ENCODE data around the gene TTC13.
A peak's percentile ranks its signal among the peaks of the same experiment; 100 is the strongest.

The TTC13 gene

DNA sequence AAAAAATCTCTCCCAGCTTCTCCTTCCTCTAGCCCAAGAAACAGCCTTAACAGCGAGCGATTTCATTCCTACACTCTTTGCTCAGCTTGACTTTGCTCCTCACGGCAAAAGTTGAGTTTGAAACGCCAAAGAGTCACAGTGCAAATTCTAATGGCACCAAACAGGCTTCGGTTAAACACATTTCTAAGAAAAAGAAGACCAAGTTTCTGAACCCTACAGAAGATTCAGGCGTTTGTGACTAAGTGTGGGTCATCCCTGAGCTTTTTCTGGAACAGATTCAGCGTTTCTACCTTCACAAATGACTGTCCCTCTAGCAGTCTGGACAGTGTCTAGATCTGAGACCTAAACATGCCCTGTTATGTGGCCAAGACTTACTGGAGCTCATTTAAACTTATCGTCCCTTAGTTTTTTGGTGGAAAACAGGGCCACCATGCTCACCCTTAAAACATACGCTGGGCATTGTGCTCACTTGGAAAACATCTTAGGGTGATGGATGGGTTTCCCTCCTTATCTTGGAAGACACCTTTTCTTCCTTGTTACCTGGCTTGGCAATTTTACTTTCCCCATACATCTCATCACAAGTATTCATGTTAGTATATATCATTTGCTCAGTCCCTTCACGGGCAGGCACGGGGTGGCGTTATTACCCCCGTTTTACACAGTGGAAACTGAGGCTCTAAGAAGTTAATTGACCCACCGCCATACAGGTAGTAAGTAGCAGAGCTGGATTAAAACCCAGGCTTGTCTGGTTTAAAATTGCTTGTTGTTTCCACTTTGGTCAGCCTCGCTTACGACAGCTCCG is 111.4 kb downstream of the TTC13 start:
- DNase-seq, result peak in 1 of 2 experiments; percentile 30

DNA sequence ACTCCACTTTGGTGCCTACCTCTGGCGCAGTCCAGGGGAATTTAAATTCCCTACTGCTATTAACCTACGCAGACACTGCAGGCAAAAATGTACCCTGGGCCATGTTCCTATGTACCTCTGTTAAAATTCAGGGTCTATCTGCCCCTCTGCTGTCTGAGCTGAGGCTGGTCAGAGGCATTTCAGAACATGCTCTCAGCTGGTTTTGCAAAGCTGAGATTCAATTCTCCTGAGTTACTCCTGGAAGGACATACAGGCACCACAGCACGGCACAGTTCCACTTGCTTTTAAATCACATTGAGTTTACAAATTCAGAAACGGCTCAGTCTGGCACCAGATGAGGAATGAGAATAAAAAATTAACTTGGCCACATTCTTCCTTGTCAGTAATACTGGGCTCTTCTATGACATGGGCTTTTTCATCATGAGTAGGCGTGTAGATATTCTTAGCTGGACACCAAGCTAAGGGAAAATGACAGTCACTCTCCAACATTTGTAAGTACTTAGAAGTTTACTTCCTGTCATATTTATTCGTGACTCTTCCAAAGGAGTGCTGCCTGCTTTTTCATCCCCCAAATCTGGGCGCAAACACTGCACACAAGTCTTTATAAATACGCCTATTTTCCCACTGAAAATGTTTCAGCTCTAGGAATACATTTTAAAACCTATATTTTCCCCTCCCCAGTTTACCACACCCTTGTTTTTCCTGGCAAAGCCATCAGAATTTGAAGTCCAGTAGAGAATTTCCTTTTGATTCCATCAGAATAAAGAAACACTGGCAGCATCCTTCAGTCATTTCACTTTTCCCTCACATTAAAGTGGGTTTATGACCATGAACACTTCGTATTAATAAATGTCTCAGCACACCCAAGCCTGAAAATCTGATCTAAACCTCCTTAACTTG is 112.2 kb downstream of the TTC13 start:
- no peak for DNase-seq

DNA sequence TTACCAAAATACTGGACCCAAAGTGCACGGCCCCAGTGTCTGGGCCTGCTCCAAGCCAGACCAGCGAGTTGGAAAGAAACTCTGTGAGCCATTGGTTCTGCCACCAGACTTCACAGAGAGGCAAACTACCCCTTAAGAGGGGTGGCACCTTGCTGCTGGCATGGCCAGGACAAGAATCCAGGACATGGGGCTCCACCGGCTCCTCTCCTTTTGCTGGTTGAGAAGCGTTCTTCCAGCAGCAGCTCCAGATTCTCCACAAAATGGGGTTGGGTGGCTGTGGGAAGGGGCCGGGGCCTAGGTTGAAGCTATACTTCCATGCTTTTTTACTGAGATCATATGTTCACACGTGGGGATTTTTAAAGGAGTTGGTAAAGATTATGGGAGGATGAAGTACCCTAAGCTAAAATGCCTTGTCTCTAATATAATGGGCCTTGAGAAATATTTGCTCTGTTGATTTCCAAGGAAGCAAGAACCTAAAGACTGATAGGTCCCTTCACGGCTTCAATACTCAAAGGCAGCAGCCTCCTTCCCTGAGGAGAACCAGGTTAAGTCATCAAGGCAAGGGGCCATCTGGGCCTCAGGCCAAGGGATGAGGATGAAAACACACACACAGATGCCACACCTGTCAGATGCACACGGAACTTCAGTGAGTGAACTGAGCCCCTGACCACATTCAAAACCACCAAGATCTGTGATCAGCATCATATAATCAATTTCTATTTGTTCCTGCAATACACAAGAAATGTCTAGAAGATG is 113.4 kb downstream of the TTC13 start:
- no peak for DNase-seq

DNA sequence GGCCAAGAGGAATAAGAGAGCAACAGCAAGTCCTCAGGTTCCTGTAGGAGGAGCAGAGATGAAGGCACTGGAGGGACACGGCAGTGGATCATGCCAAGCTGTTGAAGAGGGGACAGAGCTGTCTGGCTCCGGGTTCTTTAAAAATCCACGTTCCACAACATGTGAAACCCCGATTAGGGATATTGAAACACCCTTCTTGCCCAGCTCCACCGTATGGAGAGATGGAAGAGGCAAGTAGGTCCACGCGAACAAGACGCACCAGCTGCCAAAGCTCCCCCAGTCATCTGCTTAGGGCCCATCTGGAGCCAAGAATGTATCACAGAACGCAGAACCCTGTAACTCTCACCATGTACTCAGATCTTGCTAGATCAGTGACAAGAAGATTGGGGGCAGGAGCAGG is 114.2 kb downstream of the TTC13 start:
- no peak for DNase-seq

DNA sequence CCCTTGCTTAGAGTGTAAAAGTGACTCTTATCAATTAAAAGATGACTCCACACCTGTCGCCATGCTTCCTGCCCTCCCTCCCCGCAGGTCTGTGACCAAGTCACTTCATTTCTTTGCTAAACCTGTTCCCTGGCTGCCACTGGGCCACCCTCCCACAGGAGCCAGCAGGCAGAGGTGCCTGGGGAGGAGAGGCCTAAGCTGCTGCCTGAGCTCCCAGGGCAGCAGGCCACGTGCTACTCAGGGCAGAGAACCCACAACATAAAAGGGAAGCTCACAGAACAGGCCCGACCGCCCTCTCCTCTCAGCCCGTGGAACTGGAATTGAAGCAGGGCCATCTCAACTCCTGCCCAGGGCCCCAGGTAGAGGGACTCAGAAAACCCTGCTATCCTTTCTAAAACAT is 115.2 kb downstream of the TTC13 start:
- peak; percentile 16 to 72 for DNase-seq

DNA sequence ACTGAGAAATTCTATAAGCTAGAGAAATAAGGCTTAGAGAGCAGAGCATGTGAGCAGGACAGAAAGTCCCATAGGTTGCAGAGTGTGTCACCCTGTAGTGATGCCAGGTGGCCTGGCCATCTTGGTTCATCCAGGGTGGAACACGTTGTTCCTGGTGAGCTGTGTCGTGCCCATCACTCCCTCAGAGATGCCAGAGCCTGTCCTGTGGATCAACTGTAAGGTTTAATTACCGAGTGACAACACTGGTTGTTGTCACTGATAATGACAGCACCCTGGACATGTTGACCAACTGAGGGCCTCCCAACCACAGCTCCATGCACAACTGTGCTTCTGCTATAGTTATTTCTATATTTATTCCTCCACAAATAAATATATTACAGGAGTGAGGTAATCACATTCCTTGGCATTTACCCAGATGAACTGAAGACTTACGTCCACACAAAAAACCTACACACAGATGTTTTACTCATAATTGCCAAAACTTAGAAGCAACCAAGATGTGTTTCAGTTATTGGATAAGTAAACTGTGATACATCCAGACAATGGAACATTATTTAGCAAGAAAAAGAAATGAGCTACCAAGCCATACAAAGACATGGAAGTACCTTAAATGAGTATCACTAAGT is 116.6 kb downstream of the TTC13 start:
- no peak for DNase-seq

DNA sequence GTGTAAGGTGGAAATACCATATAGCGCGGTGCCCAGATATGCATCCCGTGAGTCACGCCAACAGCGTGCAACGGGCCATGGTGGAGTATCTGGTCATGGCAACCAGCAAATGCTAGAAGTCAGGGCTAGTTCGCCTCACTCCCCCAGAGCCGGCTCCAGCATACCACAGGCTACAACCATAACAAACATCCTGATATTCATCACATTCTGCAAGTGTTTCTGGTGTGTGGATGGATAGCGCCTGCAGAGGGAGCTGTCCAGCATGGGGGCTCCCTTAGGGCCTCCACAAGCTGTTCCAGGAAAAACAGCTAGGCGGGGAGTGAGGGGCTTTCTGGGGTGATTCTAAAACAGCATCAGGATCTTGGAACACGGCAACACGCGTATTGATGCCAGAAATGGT is 117.2 kb downstream of the TTC13 start:
- no peak for DNase-seq

DNA sequence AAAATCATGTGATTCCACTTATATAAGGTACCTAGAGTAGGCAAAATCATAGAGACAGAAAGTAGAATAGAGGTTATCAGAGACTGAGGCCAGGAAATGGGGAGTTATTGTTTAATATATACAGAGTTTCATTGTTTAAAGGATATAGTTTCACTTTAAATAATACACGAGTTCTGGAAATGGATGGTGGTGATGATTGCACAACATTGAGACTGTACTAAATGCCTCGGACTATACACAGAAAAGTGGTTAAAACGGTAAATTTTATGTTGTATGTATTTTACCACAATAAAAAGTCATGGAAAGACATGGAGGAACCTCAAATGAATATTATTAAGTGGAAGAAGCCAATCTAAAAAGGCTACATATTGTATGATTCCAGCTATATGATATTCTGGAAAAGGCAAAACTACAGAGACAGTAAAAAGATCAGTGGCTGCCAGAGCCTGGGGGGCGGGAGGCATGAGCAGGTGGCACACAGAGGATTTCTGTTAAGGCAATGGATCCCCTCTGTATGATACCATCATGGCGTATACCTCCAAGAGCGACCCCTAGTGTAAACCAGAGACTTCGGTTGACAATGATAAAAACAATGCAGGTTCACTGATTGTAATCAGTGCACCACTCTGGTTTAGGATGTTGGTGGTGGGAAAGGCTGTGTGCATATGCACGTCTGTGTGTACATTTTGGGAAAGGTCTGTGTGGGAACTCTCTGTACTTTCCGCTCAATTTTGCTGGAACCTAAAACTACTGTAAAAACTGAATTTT is 117.9 kb downstream of the TTC13 start:
- no peak for DNase-seq

DNA sequence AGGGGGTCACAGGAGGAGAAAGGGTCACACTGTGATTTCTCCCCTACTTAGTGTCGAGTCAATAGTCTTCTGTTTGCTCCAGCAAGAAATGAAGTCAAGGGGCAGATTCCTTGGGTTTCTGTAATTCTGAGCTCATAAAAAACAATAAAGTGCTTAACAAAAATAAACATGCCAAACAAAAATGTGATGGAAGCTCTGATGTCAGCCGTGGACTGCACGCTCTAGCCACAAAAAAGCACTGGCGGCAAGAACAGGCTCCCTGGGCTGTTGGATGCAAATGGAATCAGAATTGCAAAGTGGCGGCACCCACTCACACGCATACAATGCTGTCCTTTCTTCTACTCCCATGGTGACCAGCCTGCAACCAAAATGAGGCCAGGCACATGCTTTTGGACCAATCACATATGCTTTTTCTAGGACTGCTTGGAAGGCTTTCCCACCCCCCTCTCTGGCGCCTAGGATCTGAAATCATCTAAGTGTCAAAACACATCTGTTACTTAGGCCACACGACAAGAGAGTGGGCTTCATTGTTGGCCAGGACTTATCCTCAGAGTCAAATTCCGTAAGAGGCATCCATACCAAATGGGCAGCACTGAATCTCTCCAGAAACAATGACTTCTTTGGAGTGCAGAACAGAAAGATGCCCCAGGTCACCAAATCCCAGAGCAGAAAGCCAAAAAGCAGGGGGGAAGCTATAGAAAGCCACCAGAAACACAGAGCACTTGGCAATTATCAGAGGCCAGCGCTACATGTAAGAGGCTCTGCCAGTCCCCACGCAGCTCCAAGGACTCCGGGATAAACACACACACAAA is 119.5 kb downstream of the TTC13 start:
- peak; percentile 81 to 87 for DNase-seq

DNA sequence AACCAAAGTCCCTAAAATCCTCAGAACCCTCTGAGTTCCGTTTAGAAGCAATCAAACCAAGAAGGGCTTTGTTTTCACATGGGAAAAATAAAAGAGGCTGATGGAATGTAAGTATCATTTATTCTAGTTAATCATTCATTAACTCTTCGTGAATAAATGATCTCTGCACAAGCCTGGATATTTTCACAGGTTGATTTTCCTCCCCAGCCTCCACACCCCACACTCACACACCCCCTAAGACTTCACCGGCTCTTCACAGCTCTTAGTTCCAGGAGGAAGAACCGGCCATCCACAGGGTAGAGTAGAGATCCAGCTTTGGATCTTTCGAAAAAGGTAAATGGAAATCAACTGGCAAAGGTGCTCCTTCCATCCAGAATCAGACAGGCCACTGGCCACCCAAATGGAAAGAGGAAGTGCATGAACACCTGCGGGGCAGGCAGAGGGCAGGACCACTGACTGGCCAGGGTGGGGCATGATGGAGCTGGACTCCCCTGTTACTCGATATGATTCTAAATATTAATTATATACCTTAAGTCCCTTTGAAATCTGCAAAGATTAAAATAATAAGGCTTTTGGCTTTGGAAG is 120.3 kb downstream of the TTC13 start:
- DNase-seq, result peak in 1 of 2 experiments; percentile 27

DNA sequence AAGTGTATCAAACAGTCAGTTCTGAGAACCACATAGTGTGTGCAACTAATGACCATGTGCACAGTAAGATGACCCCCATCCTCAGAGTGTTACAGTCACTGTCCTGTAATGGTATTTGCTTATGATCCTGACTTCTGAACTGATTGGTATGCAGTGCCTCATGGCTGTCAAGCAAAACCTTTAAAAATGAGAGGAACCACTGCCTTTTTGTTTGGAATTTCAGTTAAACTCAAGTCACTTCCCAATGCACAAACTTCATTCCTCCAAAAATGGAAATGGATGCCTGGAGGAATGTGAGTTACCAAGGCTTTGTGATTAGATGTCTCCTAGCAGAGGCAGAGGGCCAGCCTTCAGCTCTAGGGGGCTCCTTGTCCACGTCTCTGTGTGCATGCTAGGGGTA is 120.8 kb downstream of the TTC13 start:
- DNase-seq, result no peak

DNA sequence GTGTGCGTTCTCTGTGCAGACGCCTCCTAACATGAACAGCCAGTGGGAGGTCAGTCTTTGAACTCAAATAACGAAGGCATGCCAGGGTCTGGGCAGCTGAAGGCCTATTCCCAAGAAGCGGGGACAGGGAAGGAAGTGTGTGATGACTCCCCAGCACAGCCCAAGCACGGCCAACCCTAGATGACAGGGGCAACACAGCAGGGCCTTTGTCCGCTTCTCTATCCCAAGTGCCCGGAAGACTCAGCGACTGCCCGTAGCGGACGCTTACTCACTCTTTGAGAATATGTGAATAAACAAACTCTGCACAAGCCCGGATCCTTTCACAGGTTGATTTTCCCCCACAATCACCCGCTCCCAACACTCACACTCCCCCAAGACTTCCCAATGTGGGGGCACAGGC is 121.6 kb downstream of the TTC13 start:
- DNase-seq, result no peak

Measured in NCI-H526 (cell line).